NT2/D1 (cell line): ENCODE results near the gene SLC66A2.

Source experiments
- SUZ12 ChIP-seq: IDR thresholded peaks from 2 replicates; pipeline ENCODE4 v1.6.1; 2011; ENCODE audit not compliant: insufficient read length, insufficient read depth; ENCODE audit errors: extremely low read depth
- YY1 ChIP-seq: IDR thresholded peaks from 2 replicates; pipeline ENCODE4 v1.6.1; 2011; ENCODE audit not compliant: insufficient read length, insufficient read depth

- TF ChIP-seq YY1 (no peak), SUZ12 (no peak)
These were observed 83.2 kb downstream of the SLC66A2 start for GRCh38 chr18:79868168-79868784.
